MV-4-11 (cell line): ENCODE data around the gene GPR22.

Experiments used
- DNase-seq: peaks from one replicate; lab custom pipeline; 2025; lab: John Stamatoyannopoulos, UW

The GPR22 gene, protein sequence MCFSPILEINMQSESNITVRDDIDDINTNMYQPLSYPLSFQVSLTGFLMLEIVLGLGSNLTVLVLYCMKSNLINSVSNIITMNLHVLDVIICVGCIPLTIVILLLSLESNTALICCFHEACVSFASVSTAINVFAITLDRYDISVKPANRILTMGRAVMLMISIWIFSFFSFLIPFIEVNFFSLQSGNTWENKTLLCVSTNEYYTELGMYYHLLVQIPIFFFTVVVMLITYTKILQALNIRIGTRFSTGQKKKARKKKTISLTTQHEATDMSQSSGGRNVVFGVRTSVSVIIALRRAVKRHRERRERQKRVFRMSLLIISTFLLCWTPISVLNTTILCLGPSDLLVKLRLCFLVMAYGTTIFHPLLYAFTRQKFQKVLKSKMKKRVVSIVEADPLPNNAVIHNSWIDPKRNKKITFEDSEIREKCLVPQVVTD

DNA sequence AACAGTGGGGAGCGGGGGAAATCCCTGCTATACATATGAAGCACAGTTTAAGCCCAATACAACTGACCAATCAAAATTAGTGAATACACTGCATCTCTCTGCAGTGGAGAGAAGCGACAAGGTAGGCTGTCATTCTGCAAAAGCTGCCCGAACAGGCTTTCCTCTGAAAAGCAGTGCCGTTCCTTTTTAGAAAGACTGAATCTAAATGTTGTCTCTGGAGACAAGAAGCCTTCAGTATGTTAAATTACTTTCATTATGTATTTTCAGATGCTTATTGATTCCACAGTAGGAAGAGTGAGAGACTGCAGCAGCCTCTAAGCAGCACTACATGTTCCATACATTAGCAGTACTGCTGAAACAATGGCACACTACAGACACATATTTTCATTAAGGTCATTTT lies at the start of gene GPR22:
Gene GPR22 (plus strand): TSS at position 129 of the 400 bp plus-strand sequence. CDS start 4,004 bp downstream, outside the sequence.
- DNase-seq: no peak

DNA sequence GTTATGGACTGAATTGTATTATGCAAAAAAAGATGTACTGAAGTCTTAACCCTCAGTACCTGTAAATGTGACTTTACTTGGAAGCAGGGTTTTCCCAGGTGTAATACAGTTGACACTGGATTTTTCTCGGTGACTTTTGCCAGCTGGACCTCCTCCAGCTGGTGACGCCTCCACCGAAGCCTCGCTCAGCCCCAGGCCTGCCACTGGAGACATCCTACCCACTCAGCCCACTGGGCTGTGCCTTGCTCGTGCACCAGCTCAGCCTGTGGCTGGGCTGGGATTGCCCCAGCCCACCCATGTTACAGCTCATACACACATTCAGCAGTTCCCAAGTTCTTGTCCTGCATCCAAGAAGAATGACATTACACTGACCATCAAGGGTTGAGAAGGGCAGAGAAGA lies 42.4 kb upstream of the GPR22 start:
- no peak for DNase-seq

DNA sequence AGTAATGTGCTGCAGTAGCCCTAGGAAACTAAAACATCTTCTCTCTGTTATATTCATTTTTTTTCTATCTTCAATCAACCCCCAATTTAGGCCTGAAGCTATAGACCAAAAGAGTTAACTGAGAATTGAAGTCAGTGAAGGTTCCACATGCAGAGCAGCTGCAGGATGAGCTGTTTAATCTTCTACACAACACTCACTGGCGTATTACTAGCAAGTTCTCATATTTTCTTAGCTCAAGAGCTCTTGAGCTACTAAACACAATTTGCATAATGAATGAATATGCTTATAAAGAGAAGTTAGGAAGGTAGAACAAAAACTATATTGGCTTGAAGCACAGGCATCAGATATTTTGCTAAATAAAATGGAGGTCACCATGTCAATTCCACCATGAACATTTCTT lies 41.2 kb upstream of the GPR22 start:
- no peak for DNase-seq

DNA sequence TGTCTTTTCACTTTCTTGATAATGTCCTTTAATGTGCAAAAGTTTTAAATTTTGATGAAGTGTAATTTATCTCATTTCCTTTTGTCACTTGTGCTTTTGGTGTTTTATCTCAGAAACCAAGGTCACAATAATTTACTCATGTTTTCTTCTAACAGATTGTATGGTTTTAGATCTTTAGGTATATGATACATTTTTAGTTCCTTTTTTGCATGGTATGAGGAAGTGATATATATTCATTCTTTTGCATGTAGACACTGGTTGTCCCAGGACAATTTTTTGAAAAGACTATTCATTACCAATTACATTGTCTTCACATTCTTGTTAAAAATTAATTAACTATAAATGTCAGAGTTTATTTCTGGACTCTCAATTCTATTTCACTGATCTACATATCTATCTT lies 39.8 kb upstream of the GPR22 start:
- DNase-seq: peak; percentile 40

DNA sequence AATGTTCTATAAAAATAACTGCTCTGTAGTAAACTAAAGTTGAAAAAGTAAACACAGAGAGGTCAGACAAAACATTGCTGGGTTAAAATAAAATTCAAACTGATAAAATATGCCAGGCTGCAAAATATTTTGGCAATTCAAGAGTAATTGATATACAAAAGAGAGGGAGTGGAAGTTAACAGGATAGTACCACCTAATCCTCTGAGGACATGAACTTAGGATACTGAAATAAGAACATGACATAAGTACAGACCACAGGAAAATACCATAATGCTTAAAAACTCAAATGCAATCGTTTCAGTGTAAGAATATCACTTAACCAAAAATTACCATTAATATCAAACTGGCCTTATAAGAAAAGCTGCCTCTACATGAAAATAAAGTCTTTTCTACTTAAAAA lies 37.6 kb upstream of the GPR22 start:
- no peak for DNase-seq

DNA sequence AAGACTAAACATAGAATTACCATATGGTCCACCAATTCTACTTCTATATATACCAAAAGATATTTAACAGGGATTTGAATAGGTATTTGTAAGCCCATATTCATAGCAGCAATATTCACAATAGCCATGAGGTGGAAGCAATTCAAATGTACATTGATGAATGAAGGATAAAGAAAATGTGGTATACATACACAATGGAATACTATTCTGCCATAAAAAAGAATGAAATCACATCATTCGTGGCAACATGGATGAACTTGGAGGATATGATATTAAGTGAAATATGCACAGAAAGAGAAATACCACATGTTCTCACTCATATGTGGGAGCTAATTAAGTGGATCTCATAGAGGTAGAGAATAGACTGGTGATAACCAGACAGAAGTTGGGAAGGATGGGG lies 34.1 kb upstream of the GPR22 start:
- no peak for DNase-seq

DNA sequence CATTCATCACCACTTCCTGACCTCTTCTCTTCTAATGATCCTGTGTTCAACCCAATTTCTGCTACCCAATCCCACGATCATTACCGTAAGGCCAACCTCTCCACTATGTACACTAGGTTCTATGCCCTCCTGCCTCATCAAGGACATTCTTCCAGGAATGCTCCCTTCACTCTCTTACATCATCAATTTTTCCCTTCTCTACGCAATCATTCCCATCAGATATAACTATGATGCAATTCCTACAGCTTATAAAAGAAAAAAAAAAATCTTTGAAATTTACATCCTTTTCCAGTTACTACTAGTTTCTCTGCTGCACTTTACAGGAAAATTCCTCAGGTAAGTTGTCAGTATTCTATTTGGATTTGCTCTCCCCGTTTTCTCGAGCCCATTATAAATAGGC lies 30.8 kb upstream of the GPR22 start:
- no peak for DNase-seq

DNA sequence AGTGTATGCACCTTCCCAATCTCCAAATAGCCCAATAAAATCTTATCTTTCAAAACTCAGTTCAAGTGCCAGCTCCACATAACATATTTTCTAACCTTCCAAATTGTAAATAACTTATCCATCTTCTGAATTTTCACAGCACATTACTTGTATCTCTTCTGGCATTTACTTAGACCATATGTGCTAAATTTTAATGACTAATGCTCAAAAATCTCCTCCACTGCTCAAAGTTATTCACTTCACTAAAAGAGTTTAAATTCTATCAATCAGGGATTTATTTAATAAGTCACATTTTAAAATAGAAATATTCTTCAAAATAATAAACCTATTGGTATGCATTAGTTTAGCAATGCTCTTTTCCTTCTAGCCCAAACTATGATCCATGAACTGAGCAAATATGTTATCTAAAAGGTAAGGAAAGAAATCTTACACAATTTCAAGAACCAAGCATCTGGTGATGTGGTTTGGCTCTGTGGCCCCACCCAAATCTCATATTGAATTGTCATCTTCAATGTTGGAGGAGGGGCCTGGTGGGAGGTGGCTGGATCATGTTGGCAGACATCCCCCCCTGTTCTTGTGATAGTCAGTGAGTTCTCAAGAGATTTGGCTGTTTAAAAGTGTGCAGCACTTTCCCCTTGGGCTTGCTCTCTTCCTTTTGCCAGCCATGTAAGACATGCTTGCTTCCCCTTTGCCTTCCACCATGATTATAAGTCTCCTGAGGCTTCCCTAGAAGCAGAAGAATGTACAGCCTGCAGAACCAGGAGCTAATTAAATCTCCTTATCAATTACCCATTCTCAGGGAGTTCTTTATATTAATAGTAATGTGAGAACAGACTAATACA lies 28.1 kb upstream of the GPR22 start:
- no peak for DNase-seq

DNA sequence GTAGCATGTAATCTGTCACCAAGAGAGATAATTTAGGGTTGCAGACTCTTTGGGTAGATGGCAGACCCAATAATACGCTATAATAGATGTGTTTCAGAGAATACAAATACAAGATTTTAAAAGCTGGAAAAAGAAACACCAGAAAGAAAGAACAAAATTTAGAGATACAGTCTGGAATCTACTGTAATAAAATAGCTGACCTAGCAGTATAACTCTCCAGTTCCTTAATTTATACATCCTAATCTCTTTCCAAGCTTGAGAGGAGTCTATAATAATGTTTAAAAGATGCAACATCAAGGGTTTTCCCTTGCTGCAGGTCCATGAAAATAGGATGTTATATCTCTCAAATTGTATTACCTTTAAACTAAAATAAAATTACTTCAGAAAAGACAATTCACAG lies 27.2 kb upstream of the GPR22 start:
- no peak for DNase-seq

DNA sequence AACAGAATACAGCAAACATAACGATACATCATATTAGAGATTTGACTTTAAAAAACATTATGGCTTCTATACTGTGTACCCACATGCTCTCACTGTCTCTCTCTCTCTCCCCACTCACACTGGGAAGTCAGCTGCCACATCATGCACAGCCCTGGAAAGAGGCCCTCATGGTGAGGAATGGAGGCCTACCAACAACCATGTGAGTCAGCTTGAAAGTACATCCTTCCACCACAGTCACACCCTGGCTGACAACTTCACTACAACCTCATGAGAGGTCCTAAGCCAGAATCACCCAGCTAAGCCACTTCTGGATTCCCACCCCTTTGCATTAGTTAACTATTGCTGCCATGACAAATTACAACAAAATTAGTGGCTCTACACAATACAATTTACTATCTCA lies 23.3 kb upstream of the GPR22 start:
- DNase-seq: peak; percentile 6

DNA sequence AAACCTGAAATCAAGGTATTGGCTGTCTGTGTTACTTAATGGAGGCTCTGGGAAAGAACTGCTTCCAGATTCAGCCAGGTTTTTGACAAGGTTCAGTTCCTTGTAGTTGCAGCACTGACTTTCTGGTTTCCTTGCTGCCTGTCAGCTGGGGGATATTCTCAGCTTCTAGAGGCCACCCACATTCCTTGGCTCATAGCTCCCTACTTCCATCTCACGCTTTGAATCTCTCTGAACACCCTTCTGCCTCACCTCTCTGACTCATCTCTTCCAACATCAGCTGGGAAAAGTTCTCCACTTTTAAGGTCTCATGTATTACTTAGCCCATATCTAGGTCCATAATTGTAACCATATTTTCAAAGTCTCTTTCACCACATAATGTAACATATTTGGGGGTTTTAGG lies 22.9 kb upstream of the GPR22 start:
- DNase-seq: no peak

DNA sequence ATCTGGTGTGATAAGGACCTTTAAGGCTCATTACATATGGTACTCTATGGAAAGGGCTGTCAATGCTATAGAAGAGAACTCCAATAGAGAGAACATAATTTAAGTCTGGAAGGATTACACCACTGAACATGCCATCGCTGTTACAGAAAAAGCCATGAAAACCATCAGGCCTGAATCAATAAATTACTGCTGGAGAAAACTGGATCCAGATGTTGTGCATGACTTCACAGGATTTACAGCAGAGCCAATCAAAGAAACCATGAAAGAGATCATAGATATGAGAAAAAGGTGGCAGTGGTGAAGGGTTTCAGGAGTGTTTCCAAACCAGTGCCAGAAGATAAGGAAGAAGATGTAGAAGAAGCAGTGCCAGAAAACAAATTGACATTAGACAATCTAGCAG lies 18.9 kb upstream of the GPR22 start:
- no peak for DNase-seq

DNA sequence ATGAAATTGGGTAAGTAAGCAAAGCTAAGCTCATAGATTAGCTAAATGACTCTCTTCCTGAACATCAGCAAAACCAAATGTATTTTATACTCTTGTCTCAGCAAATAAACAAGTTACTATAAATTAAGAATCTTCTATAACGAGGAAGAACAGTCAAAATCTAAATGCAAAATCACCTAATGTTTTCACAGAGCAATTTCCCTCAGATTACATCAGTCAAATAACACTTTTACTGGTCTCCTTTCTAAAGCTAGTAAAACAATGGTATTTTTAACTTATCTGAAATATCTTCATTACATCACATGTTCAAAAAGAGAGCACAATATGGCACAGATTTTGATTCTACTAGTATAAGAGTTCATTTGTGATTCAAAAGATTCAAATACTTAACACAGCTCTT lies 16.5 kb upstream of the GPR22 start:
- DNase-seq: no peak

DNA sequence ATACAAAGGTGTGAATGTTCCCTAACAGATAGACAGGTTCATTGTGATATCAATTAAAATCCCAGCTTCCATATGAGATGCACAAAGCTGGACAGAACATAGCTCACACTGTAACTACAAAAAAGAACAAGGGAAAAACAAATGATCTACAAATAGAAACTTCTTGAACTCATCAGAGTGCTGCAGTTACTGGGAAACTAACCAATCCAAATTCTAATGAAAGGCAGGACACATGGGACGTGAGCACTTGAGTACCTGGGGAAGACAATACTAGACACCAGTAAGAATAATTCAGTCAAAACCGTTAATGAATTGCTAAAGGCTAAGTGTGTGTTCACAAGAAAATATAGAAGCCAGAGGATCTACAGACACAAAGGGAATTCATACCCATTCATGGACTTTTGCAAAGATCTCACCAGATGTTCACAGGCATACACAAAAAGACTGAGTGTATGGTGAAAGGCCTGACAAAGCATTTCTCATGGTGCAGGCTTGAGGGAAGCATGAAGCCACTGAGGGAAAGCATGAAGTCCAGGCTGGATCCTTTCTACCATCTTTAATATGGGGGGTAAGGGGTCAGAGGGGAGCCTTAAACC lies 7.8 kb upstream of the GPR22 start:
- no peak for DNase-seq

DNA sequence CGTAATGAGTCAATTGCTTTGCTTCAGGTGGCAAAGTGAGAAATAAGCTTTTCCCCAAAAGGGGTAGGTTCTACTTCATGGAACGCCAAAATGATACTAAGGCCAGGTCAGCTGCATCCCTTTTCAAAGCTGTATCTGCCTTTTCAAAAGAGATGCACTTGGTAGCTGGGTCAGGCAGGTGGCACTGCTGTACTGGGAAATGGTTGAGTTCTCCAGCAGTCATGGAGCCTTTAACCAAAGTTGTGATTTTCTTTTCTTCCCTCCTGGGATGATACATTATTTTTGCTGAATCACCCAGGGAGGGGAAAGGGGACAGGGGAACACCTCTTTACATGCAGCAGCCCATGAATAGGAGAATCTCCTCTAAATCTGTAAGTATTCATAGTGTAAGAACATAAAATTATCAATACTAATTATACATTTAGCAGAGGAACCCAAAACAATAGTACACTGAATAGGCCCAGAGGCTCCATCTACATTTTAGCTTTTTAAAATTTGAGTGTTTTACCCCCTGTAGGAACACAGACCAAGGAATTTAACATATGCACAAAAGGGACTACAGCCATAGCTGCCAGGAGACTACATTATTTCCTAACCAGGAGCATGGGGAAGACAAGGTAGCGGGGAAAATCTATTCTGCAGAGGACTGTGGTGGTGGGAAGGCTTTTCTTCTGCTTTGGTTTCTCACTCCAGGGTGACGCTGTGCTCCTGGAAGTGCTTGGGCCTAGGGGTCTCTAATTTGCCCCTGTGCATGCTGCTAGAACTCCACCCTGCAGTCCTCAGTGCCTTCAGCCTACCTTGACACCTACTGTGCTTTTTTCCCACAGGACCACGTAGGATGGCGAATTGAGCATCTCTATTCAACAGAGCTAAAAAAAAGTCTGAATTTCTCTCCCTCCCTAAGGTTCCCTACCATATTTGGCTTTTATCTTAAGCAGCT lies 6.4 kb upstream of the GPR22 start:
- peak; percentile 24 for DNase-seq

DNA sequence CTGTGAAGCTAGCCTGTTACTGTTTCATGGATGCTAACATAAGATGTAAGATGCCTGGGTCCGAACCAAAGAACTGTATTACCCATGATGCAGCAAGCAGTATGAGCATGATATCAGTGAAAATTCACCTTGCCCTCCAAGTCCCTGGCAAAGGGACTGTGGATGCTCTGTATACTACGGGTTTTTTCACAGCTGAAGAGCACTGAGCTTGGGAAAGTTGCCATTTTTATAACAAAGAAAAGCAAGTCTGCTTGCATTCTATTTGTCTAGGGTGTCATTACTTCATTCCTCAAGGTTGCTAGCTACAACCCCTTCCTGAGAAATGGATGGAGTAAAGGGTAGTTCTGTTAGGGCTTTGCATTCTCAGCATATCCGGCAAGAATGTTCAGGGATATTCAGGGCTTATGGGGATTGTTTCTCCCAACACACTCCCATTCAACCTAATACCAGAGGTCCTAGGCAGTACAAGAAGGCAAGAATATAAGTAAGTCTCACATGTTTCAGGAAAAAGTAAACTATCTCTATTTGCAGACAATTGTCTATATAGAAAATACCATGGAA lies 5.1 kb upstream of the GPR22 start:
- no peak for DNase-seq

DNA sequence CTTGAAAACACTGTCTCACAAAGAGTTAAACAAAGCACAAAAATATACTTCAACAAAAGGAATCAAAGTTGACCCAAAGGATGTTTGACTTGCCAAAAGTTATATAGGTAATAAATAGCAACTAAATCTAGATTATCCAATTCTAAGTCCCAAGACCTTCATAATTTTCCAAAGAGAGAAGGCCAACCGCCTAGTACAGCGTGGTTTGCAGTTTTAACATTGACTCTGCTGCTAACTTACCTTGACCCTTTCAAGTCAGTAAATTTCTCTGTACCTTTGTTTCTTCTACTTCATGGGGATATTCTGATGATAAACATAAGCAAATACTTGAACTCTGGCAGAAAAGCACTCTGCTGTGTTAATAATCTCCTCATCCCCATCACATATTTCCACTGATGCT lies 1.9 kb upstream of the GPR22 start:
- DNase-seq: no peak

DNA sequence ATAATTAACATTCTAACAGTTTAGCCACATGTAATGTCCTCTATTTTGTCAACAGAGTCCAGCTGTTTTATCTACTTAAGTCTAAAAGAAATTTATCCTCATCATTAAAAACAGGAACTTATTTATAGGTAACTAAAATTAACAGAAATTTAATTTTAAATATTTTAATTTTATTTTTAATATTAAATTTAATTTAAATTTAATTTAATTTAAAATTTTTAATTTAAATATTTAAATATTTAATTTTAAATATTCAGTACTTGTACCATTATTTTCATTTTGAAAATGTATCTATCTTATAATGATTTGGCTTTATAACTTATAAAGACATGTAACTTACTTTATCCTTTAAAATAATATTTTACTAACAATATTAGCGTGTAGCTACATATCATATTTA lies 1.0 kb upstream of the GPR22 start:
- no peak for DNase-seq

DNA sequence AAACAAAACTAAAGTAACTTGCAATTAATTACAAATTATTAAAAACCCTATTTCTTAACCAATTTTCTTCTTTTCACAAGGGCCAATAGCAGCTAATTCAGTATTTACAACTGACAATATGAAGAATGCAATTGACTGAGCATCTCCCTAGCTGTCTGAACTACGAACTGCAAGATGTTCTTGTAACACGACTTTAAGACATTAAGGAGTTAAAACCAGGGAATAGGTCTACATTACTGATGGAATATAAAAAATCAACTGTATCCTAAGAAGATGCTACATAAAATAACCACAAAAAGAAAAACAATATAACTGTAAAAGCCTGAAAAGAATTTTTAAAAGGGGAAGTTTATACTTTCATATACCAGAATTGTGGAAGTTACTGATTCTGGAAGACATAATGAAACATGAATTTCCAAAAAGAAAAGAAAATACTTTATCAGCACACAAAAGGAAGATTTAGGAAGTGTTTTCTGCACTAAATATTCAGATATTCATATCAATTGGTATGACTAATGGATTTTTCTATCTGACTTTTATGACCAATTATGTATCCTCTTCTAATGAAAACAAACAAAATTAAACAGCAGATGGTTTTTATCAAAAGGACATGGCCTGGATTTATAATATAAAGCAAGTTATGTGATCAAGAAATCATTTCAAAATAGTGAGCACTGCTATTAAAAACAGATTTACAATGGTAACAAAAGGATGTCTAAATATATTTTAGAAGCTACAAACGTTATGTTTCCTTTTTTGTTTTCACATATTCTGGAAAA lies 1.6 kb downstream of the GPR22 start:
- DNase-seq: peak; percentile 58

DNA sequence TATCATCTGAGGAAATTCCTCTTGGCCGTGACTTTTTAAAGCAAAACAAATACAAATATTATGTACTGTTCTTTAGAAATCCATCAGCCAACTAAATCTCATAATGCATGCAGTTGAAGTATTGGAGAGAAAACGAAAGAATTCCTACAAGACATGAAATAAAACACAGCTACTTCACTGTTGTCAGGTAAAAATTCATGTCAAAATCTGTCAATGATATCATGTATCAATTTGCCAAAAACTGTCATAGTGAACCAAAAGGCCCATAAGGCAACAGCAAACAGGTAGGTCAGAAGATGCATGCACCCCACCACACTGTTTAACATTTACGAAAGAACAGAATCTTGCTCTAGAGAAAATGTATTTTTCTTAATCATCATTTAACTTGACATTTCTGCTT lies 2.3 kb downstream of the GPR22 start:
- no peak for DNase-seq

DNA sequence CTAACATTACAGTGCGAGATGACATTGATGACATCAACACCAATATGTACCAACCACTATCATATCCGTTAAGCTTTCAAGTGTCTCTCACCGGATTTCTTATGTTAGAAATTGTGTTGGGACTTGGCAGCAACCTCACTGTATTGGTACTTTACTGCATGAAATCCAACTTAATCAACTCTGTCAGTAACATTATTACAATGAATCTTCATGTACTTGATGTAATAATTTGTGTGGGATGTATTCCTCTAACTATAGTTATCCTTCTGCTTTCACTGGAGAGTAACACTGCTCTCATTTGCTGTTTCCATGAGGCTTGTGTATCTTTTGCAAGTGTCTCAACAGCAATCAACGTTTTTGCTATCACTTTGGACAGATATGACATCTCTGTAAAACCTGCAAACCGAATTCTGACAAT lies 4.3 kb downstream of the GPR22 start:
- no peak for DNase-seq
